ENCODE results near the gene ROMO1.

GRCh38 chr20:35714127-35714526 lies 14.9 kb downstream of the ROMO1 start:
- TF ChIP-seq EP300 (IDR thresholded peaks at IDR 0.05) (no peak), CTCF (IDR thresholded peaks at IDR 0.05) (no peak), POLR2AphosphoS5 (IDR thresholded peaks at IDR 0.05) (no peak), POLR2A (IDR thresholded peaks at IDR 0.05) (no peak)

Measured in suprapubic skin (tissue), 4 donors.